PC-3 (cell line): ENCODE measurements around the gene BATF2. TPM values are rescaled to one million over a fixed set of nuclear protein-coding genes. Genes with fewer than 3 reads are reported as not detected.

Experiments used
- ATAC-seq: fragments of 200-7000 bp; cut with Tn5 transposase; 2 replicates; pipeline ENCODE4 v1.9.1; 2020; ENCODE audit warnings: mild to moderate bottlenecking, moderate library complexity
- BruUV-seq: library from RNA; stranded (reverse); fragments of 400-500 nt; replicated peaks from 2 replicates; lab custom pipeline; 2021; lab: Mats Ljungman, UMichigan
- CTCF ChIA-PET: fragments of 300-600 bp; sonication (Branson Sonifier 250); formaldehyde crosslinking; loops from one replicate; lab custom pipeline; 2022; ENCODE audit warnings: antibody characterized with exemption; lab: Charles Lee
- POLR2A ChIA-PET: fragments of 300-600 bp; sonication (Branson Sonifier 250); formaldehyde crosslinking; loops from one replicate; lab custom pipeline; 2022; ENCODE audit warnings: antibody characterized with exemption; ENCODE audit not compliant: unreplicated experiment; lab: Charles Lee
- DNase-seq: peaks from one replicate; pipeline ENCODE4 v3.0.0-alpha.2; 2015
- H2AFZ ChIP-seq: fragments of 300-600 bp; sonication (generic); 2 replicates; pipeline ENCODE4 v1.6.0; 2016; ENCODE audit warnings: antibody characterized with exemption, low read length
- H3F3A ChIP-seq: fragments of 300-600 bp; sonication (generic); one replicate; pipeline ENCODE4 v1.6.0; 2017; ENCODE audit warnings: antibody characterized with exemption, low read length, control low read depth, mild to moderate bottlenecking; ENCODE audit not compliant: unreplicated experiment
- H3K27ac ChIP-seq: fragments of 300-600 bp; sonication (generic); 2 replicates; pipeline ENCODE4 v1.5.1; 2016; ENCODE audit warnings: mild to moderate bottlenecking, low read length
- H3K27me3 ChIP-seq: fragments of 300-600 bp; sonication (generic); 2 replicates; pipeline ENCODE4 v1.6.1; 2016; ENCODE audit warnings: low read length, mixed read lengths
- H3K36me3 ChIP-seq: fragments of 300-600 bp; sonication (generic); 2 replicates; pipeline ENCODE4 v1.6.1; 2016; ENCODE audit warnings: low read depth, mixed run types, low read length, mixed read lengths
- H3K4me1 ChIP-seq: fragments of 300-600 bp; sonication (generic); 2 replicates; pipeline ENCODE4 v1.5.1; 2016; ENCODE audit warnings: low read length; ENCODE audit not compliant: insufficient read depth
- H3K4me2 ChIP-seq: fragments of 300-600 bp; sonication (generic); 2 replicates; pipeline ENCODE4 v1.6.0; 2016; ENCODE audit warnings: low read length
- H3K4me3 ChIP-seq: fragments of 300-600 bp; sonication (generic); 2 replicates; pipeline ENCODE4 v1.5.1; 2016; ENCODE audit warnings: mild to moderate bottlenecking, low read length, mixed read lengths
- H3K79me2 ChIP-seq: fragments of 300-600 bp; sonication (generic); 2 replicates; pipeline ENCODE4 v1.6.1; 2017; ENCODE audit warnings: low read length, mixed read lengths
- H3K9ac ChIP-seq: fragments of 300-600 bp; sonication (generic); 2 replicates; pipeline ENCODE4 v1.6.0; 2016; ENCODE audit warnings: mild to moderate bottlenecking, low read length
- H3K9me2 ChIP-seq: fragments of 300-600 bp; sonication (generic); replicated peaks from 2 replicates; pipeline ENCODE4 v1.6.1; 2016; ENCODE audit warnings: mixed run types, low read length, mixed read lengths
- H3K9me3 ChIP-seq: fragments of 300-600 bp; sonication (generic); 2 replicates; pipeline ENCODE4 v1.6.1; 2016; ENCODE audit warnings: low read length, mixed read lengths
- H4K20me1 ChIP-seq: fragments of 300-600 bp; sonication (generic); 2 replicates; pipeline ENCODE4 v1.6.1; 2016; ENCODE audit warnings: low read length, mixed read lengths
- CTCF ChIP-seq: fragments of 300-600 bp; sonication (generic); conservative IDR thresholded peaks from 2 replicates; pipeline ENCODE4 v1.5.1; 2017; ENCODE audit warnings: antibody characterized with exemption, low read depth, mild to moderate bottlenecking, low read length
- EZH2 ChIP-seq: fragments of 300-600 bp; sonication (generic); IDR thresholded peaks from one replicate; pipeline ENCODE4 v1.6.1; 2017; ENCODE audit warnings: antibody characterized with exemption, mild to moderate bottlenecking, low read length; ENCODE audit not compliant: unreplicated experiment
- EZH2phosphoT487 ChIP-seq: fragments of 300-600 bp; sonication (generic); IDR thresholded peaks from 2 replicates; pipeline ENCODE4 v1.6.1; 2018; ENCODE audit warnings: mild to moderate bottlenecking, antibody characterized with exemption, low read length, borderline replicate concordance
- intact Hi-C: fragments of 100-400 bp; cut with micrococcal nuclease; formaldehyde crosslinking; loops from 2 replicates; pipeline ENCODE4 v1.9.0; 2023
- total RNA-seq: library from RNA; depleted of rRNA; stranded (reverse); fragments of >200 nt; gene quantifications from 2 replicates; pipeline ENCODE4 v1.2.3, GENCODE V29; 2014

The BATF2 gene
- total RNA-seq, 1 experiment from 2014 or later = not detected

DNA sequence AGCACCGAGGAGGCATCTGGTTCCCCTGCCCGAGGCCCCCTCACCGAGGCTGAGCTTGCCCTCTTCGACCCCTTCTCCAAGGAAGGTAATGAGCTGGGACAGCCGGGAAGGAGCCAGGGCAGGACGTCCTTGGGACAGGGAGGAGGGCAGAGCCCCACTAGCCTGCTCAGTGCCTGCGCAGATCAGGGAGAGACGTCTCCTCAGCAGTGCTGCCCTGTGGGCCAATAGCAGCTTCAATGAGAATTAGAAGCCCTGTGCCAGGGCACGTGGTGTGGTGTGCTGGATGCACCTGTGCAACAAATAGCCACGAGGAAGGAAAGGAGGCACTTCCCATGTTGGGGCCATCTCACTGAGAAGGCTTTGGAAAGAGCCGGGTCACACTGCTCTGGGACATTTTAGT lies 38.8 kb upstream of the BATF2 start:
- no peaks in the 10 kb centered on the region for H3K9me2 ChIP-seq
- H3K4me2 ChIP-seq = no peak overlapping the region
- no peaks in the 10 kb centered on the region for H4K20me1 ChIP-seq
- intact Hi-C loops = no loop called here
- H3K4me1 ChIP-seq = peaks cover 10% of the 10 kb centered on the region; the same call in 1 of the 2 replicates
- H3K4me3 ChIP-seq = no peak overlapping the region
- DNase-seq = no peak
- POLR2A ChIA-PET = no interaction called here
- no peaks in the 10 kb centered on the region for H3K79me2 ChIP-seq
- TF ChIP-seq EZH2phosphoT487 (no peak), CTCF (no peak), EZH2 (no peak)
- no peaks in the 10 kb centered on the region for H3K9me3 ChIP-seq
- H3K36me3 ChIP-seq = no peaks in the 10 kb centered on the region; the same call in 1 of the 2 replicates
- H3K27ac ChIP-seq = no peak overlapping the region
- no peak overlapping the region for H3K9ac ChIP-seq
- H3K27me3 ChIP-seq = no peaks in the 10 kb centered on the region
- no peak overlapping the region for H2AFZ ChIP-seq
- no peak for ATAC-seq
- H3F3A ChIP-seq = peaks cover 3% of the 10 kb centered on the region
- no TSS peak for BruUV-seq
- CTCF ChIA-PET = no interaction called here

DNA sequence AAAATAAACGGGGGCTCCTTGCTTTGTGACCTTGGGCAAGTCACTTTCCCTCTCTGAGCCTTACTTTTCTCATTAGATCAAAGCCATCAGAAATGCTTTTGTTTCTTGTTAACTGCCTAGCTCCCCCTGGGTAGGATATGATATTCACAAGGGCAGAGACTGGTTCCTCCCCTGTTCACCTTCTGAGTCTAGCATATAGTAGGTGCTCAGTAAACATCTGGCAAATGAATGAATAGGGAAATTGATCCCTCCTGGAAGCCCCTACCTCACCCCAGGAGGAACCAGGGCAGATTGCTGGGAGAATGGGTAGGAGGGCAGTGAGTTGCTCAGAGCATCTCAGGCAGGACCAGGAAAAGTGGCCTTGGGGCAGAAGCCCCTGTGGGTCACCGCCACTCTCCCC lies 37.7 kb upstream of the BATF2 start:
- H3K9me2 ChIP-seq = no peaks in the 10 kb centered on the region
- H3K36me3 ChIP-seq = no peaks in the 10 kb centered on the region; the same call in 1 of the 2 replicates
- TF ChIP-seq EZH2 (no peak), CTCF (no peak), EZH2phosphoT487 (no peak)
- H3K9ac ChIP-seq = no peak overlapping the region
- H2AFZ ChIP-seq = no peak overlapping the region
- no peak overlapping the region for H3K27ac ChIP-seq
- no peaks in the 10 kb centered on the region for H3K4me1 ChIP-seq
- intact Hi-C loops = no loop called here
- no peak overlapping the region for H3K4me2 ChIP-seq
- DNase-seq (no peak), ATAC-seq (no peak)
- H3K4me3 ChIP-seq = no peak overlapping the region
- H3K9me3 ChIP-seq = no peaks in the 10 kb centered on the region
- H3K79me2 ChIP-seq = no peaks in the 10 kb centered on the region
- ChIA-PET POLR2A (no interaction called here), CTCF (no interaction called here)
- no TSS peak for BruUV-seq
- H3F3A ChIP-seq = no peaks in the 10 kb centered on the region
- H4K20me1 ChIP-seq = no peaks in the 10 kb centered on the region
- H3K27me3 ChIP-seq = no peaks in the 10 kb centered on the region

DNA sequence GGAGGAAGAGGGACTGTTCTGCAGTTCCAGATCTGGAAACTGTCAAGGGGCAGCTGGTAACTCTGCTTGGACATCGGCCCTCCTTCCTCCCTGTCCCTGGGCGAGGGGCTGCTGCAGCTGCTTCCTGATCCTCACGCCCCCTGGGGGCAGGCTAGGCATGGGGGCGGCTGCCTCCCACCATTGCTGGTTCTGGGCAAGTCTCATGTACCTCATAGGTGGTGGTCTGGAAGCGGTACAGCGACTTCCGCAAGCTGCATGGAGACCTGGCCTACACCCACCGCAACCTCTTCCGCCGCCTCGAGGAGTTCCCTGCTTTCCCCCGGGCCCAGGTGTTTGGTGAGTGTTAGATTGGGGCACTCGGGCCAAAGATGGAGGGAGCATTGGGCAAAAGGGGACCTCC lies 35.4 kb upstream of the BATF2 start:
- no peaks in the 10 kb centered on the region for H3K27me3 ChIP-seq
- no peak for DNase-seq
- H4K20me1 ChIP-seq = no peaks in the 10 kb centered on the region
- ATAC-seq = no peak
- H3K36me3 ChIP-seq = no peaks in the 10 kb centered on the region; the same call in 1 of the 2 replicates
- CTCF ChIA-PET = no interaction called here
- H3K9ac ChIP-seq = no peak overlapping the region
- intact Hi-C loops = no loop called here
- BruUV-seq = no TSS peak
- no peak overlapping the region for H2AFZ ChIP-seq
- no peak overlapping the region for H3K4me2 ChIP-seq
- no peaks in the 10 kb centered on the region for H3K79me2 ChIP-seq
- peaks cover 10% of the 10 kb centered on the region for H3K4me1 ChIP-seq
- no peaks in the 10 kb centered on the region for H3K9me3 ChIP-seq
- TF ChIP-seq EZH2 = no peak
- no peak for TF ChIP-seq EZH2phosphoT487
- TF ChIP-seq CTCF = no peak
- no peaks in the 10 kb centered on the region for H3K9me2 ChIP-seq
- no peak overlapping the region for H3K4me3 ChIP-seq
- no peak overlapping the region for H3K27ac ChIP-seq
- H3F3A ChIP-seq = no peaks in the 10 kb centered on the region
- POLR2A ChIA-PET = no interaction called here
